Stimulated activated CD8-positive, alpha-beta memory T cell treated with anti-CD3 and anti-CD28 coated beads, Interleukin-4, amount 100 ng/mL, for 24 hours (primary cell): ENCODE results near the gene MCTS1.
"Not testable (repeated sequence)": the region's sequence is repeated elsewhere in the genome, so short reads cannot be mapped to it uniquely, and the experiment has no call there.

Source experiments
- DNase-seq: peaks from one replicate; pipeline ENCODE4 v3.0.0-alpha.2; 2020; ENCODE audit warnings: low read depth

The MCTS1 gene

DNA sequence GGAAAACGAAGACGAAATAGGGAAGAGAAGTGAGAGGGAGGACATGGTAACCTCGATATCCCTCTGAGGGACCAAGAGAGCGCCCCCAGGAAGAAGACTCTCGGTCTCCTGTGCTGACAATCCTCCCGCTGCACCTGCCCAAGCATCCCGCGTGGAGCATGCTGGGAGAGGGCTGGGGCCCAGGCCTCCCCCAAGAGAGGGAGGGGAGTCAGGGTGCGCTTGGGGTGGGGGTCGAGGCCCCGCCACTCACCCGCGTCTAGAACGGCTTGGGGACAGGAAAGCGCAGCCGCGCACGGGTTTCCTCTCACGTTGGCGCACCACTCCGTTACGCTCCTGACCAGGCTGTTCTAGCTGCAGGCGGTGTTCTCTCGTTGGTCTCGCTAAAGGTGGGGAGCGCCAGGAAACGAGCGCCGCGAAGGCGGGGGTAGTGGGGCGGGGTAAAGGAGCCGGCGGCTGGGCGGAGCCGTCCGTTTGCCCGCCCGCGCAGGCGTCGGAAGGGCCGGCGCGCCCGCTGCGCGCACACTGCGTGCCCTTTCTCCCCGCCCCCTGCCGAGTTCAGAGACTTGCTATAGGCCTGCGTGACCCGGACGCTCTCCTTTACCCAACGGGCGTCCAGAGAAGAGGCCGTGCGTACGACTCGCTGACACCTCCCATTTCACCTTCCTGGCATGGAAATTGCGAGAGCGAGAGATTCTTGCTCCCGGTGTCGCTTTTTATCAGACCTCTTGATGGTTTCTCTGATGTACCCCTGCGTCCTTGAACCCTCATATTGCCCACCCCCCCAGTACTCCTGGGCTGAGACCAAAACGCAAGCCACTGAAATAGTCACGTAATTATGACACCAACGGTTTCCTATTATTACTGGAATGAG lies 26.0 kb downstream of the MCTS1 start, which contains the start of gene C1GALT1C1:
Gene C1GALT1C1 (minus strand): TSS at position 388 of the 871 bp plus-strand sequence. CDS start 2,888 bp downstream, outside the sequence.
- DNase-seq: peak; percentile 84

DNA sequence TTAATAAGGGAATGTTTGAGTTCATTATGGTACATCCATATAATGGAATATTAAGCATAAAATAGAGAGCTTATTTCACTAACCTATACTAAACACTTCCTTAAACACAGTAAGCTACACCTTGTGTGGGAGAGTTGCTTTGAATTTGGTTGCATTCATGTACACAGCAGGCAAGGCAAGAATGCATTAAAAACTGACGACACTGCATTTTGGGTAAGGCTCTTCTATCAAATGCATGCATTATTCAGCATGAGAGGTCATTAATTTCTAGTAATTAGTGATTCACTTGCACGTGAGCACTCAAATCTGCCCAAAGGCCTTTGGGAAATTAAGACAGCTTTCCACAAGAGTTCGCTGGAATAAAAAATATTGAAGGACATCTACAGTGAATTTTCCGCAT lies 34.7 kb downstream of the MCTS1 start:
- no peak for DNase-seq

DNA sequence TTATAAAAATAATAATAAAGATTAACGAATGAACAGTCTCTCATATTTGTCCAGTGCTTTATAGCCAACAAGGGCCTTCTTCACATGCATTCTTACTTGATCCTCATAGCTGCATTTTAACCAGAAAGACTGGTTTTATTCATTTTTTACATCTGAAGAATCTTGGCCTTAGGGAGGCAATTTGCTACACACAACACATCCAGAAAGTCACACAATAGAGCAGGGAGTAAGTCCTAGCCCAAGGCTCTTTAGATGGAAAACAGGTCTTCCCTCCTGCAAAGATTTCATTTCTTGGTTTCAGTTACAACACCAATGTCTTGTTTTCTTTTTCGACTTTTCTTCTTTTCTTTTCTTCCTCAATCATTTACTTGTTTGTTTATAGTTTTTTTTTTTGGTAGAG lies 39.0 kb downstream of the MCTS1 start:
- no peak for DNase-seq

DNA sequence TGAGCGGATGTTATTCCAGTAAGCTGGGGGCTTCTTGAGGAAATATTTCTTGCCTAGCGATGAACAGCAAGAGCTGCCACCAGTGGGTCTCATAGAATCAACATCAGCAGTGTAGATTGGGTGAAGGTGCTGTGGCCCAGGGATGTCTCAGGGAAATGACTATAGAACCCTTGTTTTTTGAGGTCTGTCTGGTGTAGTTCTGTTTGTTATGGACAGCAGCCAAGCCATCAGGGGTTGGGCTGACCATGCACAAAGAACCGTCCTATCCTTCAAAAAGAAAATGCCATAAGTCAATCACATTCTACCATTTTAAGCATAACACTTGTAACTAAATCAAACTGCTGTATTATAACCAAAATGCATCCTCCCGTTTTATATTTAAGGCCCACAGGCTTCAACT lies 43.2 kb downstream of the MCTS1 start:
- no peak for DNase-seq

DNA sequence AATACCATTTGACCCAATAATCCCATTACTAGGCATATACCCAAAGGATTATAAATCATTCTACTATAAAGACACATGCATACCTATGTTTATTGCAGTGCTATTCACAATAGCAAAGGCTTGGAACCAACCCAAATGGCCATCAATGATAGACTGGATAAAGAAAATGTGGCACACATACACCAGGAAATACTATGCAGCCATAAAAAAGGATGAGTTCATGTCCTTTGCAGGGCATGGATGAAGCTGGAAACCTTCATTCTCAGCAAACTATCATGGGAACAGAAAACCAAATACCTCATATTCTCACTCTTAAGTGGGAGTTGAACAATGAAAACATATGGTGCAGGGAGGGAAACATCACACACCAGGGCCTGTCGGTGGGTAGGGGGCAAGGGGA lies 48.4 kb downstream of the MCTS1 start:
- DNase-seq: not testable (repeated sequence)

DNA sequence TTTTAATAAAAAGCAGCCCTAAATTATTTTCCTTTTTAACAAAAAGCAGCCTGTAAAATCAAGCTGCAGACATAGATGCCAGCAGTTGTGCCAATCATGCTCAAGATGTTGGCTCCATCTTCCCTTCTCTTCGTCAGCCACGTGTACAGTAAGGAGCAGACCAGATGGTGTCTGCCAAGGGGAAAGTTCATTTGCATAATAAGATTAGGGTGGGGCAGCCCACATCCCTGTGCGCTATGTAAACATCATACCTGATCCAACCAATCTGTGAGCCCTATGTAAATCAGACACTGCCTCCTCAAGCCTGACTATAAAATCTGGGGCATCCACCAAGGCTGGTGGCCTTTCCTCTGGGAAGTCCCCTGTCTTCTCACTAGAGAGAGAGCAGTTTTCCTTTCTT lies 49.1 kb downstream of the MCTS1 start:
- no peak for DNase-seq

DNA sequence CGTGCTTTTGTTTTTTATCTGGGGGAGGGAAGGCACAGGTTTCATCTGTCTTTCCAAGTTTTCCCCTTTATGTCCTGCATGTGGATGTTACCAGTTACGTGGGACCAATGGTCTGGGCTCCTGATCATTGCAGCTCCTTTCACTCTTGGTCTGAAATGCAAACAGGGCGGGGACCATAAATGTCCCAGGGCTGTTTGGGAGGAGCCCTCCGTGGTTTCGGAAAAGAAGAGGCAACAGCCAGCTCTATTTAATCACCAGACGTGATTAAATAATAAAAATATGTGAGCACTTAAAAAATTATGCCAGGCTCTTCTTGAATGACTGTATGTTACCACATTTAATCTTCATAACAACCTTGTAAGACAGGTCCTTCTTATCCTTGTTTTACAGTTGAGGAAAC lies 56.7 kb downstream of the MCTS1 start:
- no peak for DNase-seq
